Measurements from ENCODE around the gene CLDN7.
A peak's percentile ranks its signal among the peaks of the same experiment; 100 is the strongest.

The CLDN7 gene

GRCh38 chr17:7261379-7262191, 693 bp downstream of the CLDN7 start:
- H3K4me3 ChIP-seq (ENCODE audit: low read depth, low read length) = peak overlapping the region; percentile 27
- no peak for TF ChIP-seq CTCF (IDR thresholded peaks at IDR 0.05; ENCODE audit: low read depth, low read length)
- in situ Hi-C loops (cut with HindIII; ENCODE audit: low sequenced_read_pairs) = no loop called here
- DNase-seq (ENCODE audit: low read depth, low spot score) = no peak

GRCh38 chr17:7260651-7261378, 1.5 kb downstream of the CLDN7 start:
- DNase-seq (ENCODE audit: low read depth, low spot score) = no peak
- TF ChIP-seq CTCF (IDR thresholded peaks at IDR 0.05; ENCODE audit: low read depth, low read length) = no peak
- in situ Hi-C loops (cut with HindIII; ENCODE audit: low sequenced_read_pairs) = no loop called here
- H3K4me3 ChIP-seq (ENCODE audit: low read depth, low read length) = peak overlapping the region; percentile 27

- in situ Hi-C loops (cut with HindIII; ENCODE audit: low sequenced_read_pairs) = no loop called here
- no peak for TF ChIP-seq CTCF (IDR thresholded peaks at IDR 0.05; ENCODE audit: low read depth, low read length)
- DNase-seq (ENCODE audit: low read depth, low spot score) = no peak
- H3K4me3 ChIP-seq (ENCODE audit: low read depth, low read length) = no peak overlapping the region
Measured at GRCh38 chr17:7260151-7260550, 2.1 kb downstream of the CLDN7 start.

- in situ Hi-C loops (cut with HindIII; ENCODE audit: low sequenced_read_pairs) = no loop called here
- no peak for TF ChIP-seq CTCF (IDR thresholded peaks at IDR 0.05; ENCODE audit: low read depth, low read length)
- no peak for DNase-seq (ENCODE audit: low read depth, low spot score)
- no peak overlapping the region for H3K4me3 ChIP-seq (ENCODE audit: low read depth, low read length)
Measured at GRCh38 chr17:7259555-7259889, 2.8 kb downstream of the CLDN7 start.

GRCh38 chr17:7258731-7259554, 3.3 kb downstream of the CLDN7 start:
- no peak for TF ChIP-seq CTCF (IDR thresholded peaks at IDR 0.05; ENCODE audit: low read depth, low read length)
- H3K4me3 ChIP-seq (ENCODE audit: low read depth, low read length) = no peak overlapping the region
- no peak for DNase-seq (ENCODE audit: low read depth, low spot score)
- in situ Hi-C loops (cut with HindIII; ENCODE audit: low sequenced_read_pairs) = no loop called here

- no peak for TF ChIP-seq CTCF (IDR thresholded peaks at IDR 0.05; ENCODE audit: low read depth, low read length)
- in situ Hi-C loops (cut with HindIII; ENCODE audit: low sequenced_read_pairs) = no loop called here
- H3K4me3 ChIP-seq (ENCODE audit: low read depth, low read length) = no peak overlapping the region
- no peak for DNase-seq (ENCODE audit: low read depth, low spot score)
Measured at GRCh38 chr17:7256766-7257456, 5.4 kb downstream of the CLDN7 start.
